K562 (cell line): ENCODE measurements around the gene CD320. TPM values are rescaled to one million over a fixed set of nuclear protein-coding genes. Genes with fewer than 3 reads are reported as not detected.

Experiments used
- CTBP1 ChIP-seq: fragments of 450-650 bp; IDR thresholded peaks from 2 replicates; pipeline ENCODE4 v1.6.1; 2016; ENCODE audit warnings: borderline replicate concordance
- CXXC5 ChIP-seq: fragments of 250-450 bp; sonication (Bioruptor Pico); IDR thresholded peaks from 2 replicates; pipeline ENCODE4 v1.8.0; 2022; ENCODE audit warnings: inconsistent platforms, mild to moderate bottlenecking, moderate library complexity
- DPF2 ChIP-seq: fragments of 450-650 bp; IDR thresholded peaks from 2 replicates; pipeline ENCODE4 v1.6.1; 2016
- FOXP1 ChIP-seq: sonication (generic); formaldehyde crosslinking; IDR thresholded peaks from 2 replicates; pipeline ENCODE4 v1.8.0; 2022; ENCODE audit warnings: mild to moderate bottlenecking, missing genetic modification reagents
- GATAD2A ChIP-seq: fragments of 450-650 bp; IDR thresholded peaks from 2 replicates; pipeline ENCODE4 v1.6.1; 2017
- MNT ChIP-seq, 2 experiments: fragments of 450-650 bp; conservative IDR thresholded peaks; 2 replicates each; pipeline ENCODE4 v1.6.1; 2017; ENCODE audit warnings: mild to moderate bottlenecking in 2 of 2, moderate library complexity in 2 of 2
- NCOR1 ChIP-seq: fragments of 450-650 bp; IDR thresholded peaks from 2 replicates; pipeline ENCODE4 v1.6.1; 2016; ENCODE audit warnings: mild to moderate bottlenecking, moderate library complexity
- TFAP4 ChIP-seq: sonication (generic); formaldehyde crosslinking; IDR thresholded peaks from 2 replicates; pipeline ENCODE4 v1.8.0; 2022; ENCODE audit warnings: missing genetic modification reagents, mild to moderate bottlenecking, moderate library complexity, borderline replicate concordance
- VEZF1 ChIP-seq: fragments of 200-800 bp; sonication (Bioruptor generic); IDR thresholded peaks from 2 replicates; pipeline ENCODE4 v1.6.1; 2017; ENCODE audit warnings: missing genetic modification characterization, missing compliant biosample characterization
- ZBTB17 ChIP-seq: fragments of 450-650 bp; formaldehyde crosslinking; IDR thresholded peaks from 2 replicates; pipeline ENCODE4 v1.4.0; 2020; ENCODE audit warnings: mild to moderate bottlenecking
- ZNF121 ChIP-seq: sonication (generic); formaldehyde crosslinking; conservative IDR thresholded peaks from 2 replicates; pipeline ENCODE4 v1.8.0; 2022; ENCODE audit warnings: missing genetic modification reagents
- ZNF830 ChIP-seq: fragments of 250-450 bp; sonication (Bioruptor Pico); IDR thresholded peaks from 2 replicates; pipeline ENCODE4 v1.5.0; 2021; ENCODE audit warnings: mild to moderate bottlenecking
- polyA plus RNA-seq, 8 experiments: library from polyadenylated mRNA; depleted of rRNA in 4 of 8; stranded (reverse) in 5 of 8; unstranded in 3 of 8; fragments of >200 nt; fragmentation: Nextera tagmentation in 2 of 8; fragmentation: Illumina TruSeq in 1 of 8; extraction: Ambion mirVana in 2 of 8; extraction: Trizol in 1 of 8; gene quantifications; 2 replicates each; pipeline versions ENCODE4 v1.2.1 to v1.2.3, GENCODE V29; 2011 to 2014; ENCODE audit warnings: inconsistent platforms in 1 of 8, missing spikeins in 1 of 8
- total RNA-seq, 7 experiments: library from RNA; depleted of rRNA in 6 of 7; stranded (reverse); fragments of >200 nt in 6 of 7; fragmentation: Illumina TruSeq in 2 of 7; extraction: Trizol in 2 of 7; gene quantifications; 2 replicates each; pipeline versions ENCODE4 v1.2.1 to v1.2.3, GENCODE V29; 2011 to 2021; ENCODE audit warnings: low replicate concordance in 1 of 7
- TF ChIP-seq, protein P1 (sequence below): fragments of 450-650 bp; IDR thresholded peaks from 2 replicates; pipeline ENCODE4 v1.6.1; 2016

The CD320 gene
- total and polyA plus RNA-seq, 9 of the 15 experiments (the other 6 are each of a cell fraction or from before 2014, with no cell fraction given), result 0.45 to 94.5 (median 34.4) TPM

DNA sequence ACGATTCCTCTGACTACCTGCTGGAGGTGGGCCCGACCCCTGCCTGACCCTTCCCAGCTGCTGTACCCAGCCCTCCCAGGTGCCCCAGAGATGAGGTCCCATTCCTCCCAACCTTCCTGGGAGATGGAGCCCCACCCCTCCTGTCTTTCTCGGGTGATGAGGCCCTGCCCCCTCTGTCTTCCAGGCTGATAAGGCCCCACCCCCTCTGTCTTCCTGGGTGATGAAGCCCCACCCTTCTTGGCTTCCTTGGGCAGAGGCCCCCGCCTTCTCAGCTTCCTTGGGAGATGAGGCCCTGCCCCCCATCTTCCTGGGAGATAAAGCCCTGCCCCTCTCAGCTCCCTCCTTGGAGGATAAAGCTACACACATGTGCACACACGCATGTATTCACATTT, 51.1 kb downstream of the CD320 start (continued):
- TF ChIP-seq, protein P1, sequence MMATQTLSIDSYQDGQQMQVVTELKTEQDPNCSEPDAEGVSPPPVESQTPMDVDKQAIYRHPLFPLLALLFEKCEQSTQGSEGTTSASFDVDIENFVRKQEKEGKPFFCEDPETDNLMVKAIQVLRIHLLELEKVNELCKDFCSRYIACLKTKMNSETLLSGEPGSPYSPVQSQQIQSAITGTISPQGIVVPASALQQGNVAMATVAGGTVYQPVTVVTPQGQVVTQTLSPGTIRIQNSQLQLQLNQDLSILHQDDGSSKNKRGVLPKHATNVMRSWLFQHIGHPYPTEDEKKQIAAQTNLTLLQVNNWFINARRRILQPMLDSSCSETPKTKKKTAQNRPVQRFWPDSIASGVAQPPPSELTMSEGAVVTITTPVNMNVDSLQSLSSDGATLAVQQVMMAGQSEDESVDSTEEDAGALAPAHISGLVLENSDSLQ, result peak; percentile 51; the same call in 1 of the 2 replicates
- TF ChIP-seq ZNF121 (no peak), TFAP4 (peak; percentile 49; the same call in 1 of the 2 replicates), GATAD2A (no peak), ZBTB17 (no peak), MNT (conservative IDR thresholded peaks at IDR 0.05) (peak in 1 of 2 experiments; percentile 42; a peak in 1 of 4 replicates), DPF2 (peak; percentile 50; the same call in 1 of the 2 replicates), CXXC5 (CRISPR knock-in tag) (0 out of 2 replicates have a peak, but pooled peaks have one; percentile 14), VEZF1 (CRISPR knock-in tag) (peak; percentile 73), ZNF830 (CRISPR knock-in tag) (no peak), CTBP1 (peak; percentile 69), FOXP1 (no peak), NCOR1 (no peak)
